ENCODE results near the gene RAMP1.
"Not testable (repeated sequence)": the region's sequence is repeated elsewhere in the genome, so short reads cannot be mapped to it uniquely, and the experiment has no call there.

RAMP1 gene

DNA sequence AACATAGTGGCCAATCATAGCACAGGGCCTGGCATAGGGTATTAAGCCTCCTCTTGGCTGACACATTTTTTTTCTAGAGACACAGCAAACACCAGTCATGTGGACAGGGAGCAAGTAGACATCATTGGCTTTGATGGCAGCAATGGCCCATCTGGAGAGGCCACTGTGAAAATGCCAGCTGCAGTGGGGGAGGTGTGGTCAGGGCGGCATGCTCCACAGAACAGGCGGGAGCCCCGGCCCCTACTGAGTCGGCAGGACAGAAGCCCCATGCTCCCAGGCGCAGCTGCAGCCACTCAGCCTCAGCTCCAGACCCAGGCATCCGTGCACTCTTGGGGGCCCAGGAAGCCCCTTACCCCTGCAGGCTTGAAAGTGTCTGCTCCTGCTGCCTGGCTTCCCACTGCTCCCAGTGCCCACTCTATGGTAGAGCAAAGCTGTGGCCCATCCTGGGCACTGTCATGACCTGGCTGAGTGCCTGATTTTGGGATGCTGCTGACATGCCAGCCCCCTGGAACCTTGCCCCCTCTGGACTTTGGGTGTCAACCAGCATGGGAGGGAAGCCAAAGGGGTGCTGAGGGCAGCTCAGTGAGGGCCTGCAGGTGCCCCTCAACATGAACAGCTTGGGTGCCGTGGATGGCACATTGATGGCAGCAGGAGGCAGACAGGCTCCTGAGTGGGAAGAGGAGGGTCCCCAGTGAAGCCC, 84.1 kb downstream of the RAMP1 start:
- Mint-ChIP-seq H3K27ac (no peak overlapping the region), H3K4me1 (peaks cover 42% of the 10 kb centered on the region), H3K4me3 (no peak overlapping the region), H3K9me3 (peaks cover 19% of the 10 kb centered on the region), H3K27me3 (no peaks in the 10 kb centered on the region), H3K36me3 (ENCODE audit: low read depth) (peaks cover 6% of the 10 kb centered on the region)
- no peak for DNase-seq
- ATAC-seq = no peak

- DNase-seq = no peak
- H3K27ac Mint-ChIP-seq = no peak overlapping the region
Measured at GRCh38 chr2:237944302-237944701, 84.9 kb downstream of the RAMP1 start.

DNA sequence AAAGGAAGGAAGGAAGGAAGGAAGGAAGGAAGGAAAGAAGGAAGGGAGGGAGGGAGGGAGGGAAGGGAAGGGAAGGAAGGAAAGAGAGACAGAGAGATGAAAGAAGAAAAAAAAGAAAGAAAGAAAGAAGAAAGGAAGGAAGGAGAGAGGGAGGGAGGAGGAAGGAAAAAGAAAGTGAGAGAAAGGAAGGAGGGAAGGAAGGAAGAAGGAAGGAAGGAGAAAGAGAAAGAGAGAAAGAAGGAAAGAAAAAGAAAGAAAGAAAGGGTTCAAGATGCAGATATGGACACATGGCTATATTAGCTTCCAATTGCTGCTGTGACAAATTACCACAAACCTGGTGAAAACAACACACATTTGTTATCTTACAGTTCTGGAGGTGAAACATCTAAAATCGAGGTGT, 87.0 kb downstream of the RAMP1 start:
- peaks cover 6% of the 10 kb centered on the region for H3K36me3 Mint-ChIP-seq (ENCODE audit: low read depth)
- H3K27ac Mint-ChIP-seq = no peak overlapping the region
- H3K4me3 Mint-ChIP-seq = no peak overlapping the region
- H3K27me3 Mint-ChIP-seq = peaks cover 1% of the 10 kb centered on the region
- peaks cover 16% of the 10 kb centered on the region for H3K9me3 Mint-ChIP-seq
- H3K4me1 Mint-ChIP-seq = peaks cover 27% of the 10 kb centered on the region
- ATAC-seq = no peak
- no peak for DNase-seq

More at GRCh38 chr2:237944302-237944701, 84.9 kb downstream of the RAMP1 start:
- Mint-ChIP-seq H3K4me1 (peaks cover 42% of the 10 kb centered on the region), H3K4me3 (no peak overlapping the region), H3K9me3 (peaks cover 19% of the 10 kb centered on the region), H3K27me3 (no peaks in the 10 kb centered on the region), H3K36me3 (ENCODE audit: low read depth) (peaks cover 6% of the 10 kb centered on the region)
- no peak for ATAC-seq

GRCh38 chr2:237951354-237951753, 91.9 kb downstream of the RAMP1 start:
- not testable (repeated sequence) for ATAC-seq; H3K36me3 Mint-ChIP-seq (ENCODE audit: low read depth); H3K4me3 Mint-ChIP-seq; H3K4me1 Mint-ChIP-seq; H3K9me3 Mint-ChIP-seq; DNase-seq; H3K27ac Mint-ChIP-seq
- H3K27me3 Mint-ChIP-seq = peaks cover 11% of the 10 kb centered on the region

DNA sequence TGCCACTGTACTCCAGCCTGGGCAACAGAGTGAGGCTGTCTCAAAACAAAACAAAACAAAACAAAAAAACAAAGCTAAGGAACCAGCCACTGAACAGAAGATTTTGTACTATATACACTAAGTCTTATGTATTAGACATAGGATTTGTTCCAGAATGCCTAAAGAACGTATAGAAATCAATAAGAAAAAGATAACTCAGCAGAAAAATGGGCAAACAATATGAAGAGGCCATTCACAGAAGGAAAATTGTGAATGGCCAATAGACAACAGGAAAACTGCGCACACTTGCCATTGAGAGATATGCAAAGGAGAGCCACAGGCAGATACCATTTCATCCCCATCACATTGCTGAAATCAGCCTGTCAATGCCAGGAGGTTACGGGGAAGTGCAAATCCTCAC, 92.5 kb downstream of the RAMP1 start:
- peaks cover 2% of the 10 kb centered on the region for H3K4me1 Mint-ChIP-seq
- H3K4me3 Mint-ChIP-seq = no peak overlapping the region
- peaks cover 2% of the 10 kb centered on the region for H3K36me3 Mint-ChIP-seq (ENCODE audit: low read depth)
- peaks cover 13% of the 10 kb centered on the region for H3K27me3 Mint-ChIP-seq
- no peak overlapping the region for H3K27ac Mint-ChIP-seq
- H3K9me3 Mint-ChIP-seq = peaks cover 4% of the 10 kb centered on the region
- ATAC-seq (no peak), DNase-seq (no peak)

GRCh38 chr2:237952851-237953250, 93.4 kb downstream of the RAMP1 start:
- ATAC-seq = no peak
- Mint-ChIP-seq H3K27ac (no peak overlapping the region), H3K4me1 (peaks cover 4% of the 10 kb centered on the region), H3K9me3 (no peaks in the 10 kb centered on the region), H3K4me3 (no peak overlapping the region), H3K27me3 (peaks cover 22% of the 10 kb centered on the region), H3K36me3 (ENCODE audit: low read depth) (no peaks in the 10 kb centered on the region)
- DNase-seq = no peak

- Mint-ChIP-seq H3K27ac (no peak overlapping the region), H3K36me3 (ENCODE audit: low read depth) (no peaks in the 10 kb centered on the region), H3K4me3 (no peak overlapping the region), H3K9me3 (no peaks in the 10 kb centered on the region), H3K4me1 (peaks cover 4% of the 10 kb centered on the region), H3K27me3 (peaks cover 22% of the 10 kb centered on the region)
- DNase-seq (peak; percentile 27), ATAC-seq (peak; percentile 76)
Measured at GRCh38 chr2:237955640-237956401, 96.4 kb downstream of the RAMP1 start.

DNA sequence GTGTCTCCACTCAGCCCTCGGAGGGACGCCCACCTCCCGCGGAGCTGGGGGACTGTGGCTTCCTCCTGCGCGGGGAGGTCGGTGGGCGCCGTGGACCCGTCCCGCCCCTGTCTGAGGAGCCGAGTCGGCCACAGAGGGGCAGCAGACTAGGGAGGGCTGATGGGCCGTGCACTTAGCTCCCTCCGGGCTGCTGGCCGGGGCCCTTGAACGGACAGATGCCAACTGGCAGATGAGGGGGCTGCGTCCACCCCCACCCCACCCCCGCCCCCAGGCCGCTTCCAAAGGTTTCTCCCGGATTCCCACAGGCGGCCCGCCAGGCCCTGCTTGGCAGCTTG, 96.9 kb downstream of the RAMP1 start:
- Mint-ChIP-seq H3K4me3 (no peak overlapping the region), H3K27ac (no peak overlapping the region), H3K36me3 (ENCODE audit: low read depth) (no peaks in the 10 kb centered on the region), H3K4me1 (peaks cover 4% of the 10 kb centered on the region), H3K9me3 (no peaks in the 10 kb centered on the region), H3K27me3 (peaks cover 21% of the 10 kb centered on the region)
- ATAC-seq = no peak
- no peak for DNase-seq

- Mint-ChIP-seq H3K27me3 (peaks cover 11% of the 10 kb centered on the region), H3K27ac (no peak overlapping the region), H3K4me1 (peaks cover 7% of the 10 kb centered on the region), H3K36me3 (ENCODE audit: low read depth) (peaks cover 2% of the 10 kb centered on the region), H3K4me3 (no peak overlapping the region), H3K9me3 (peaks cover 9% of the 10 kb centered on the region)
- ATAC-seq (no peak), DNase-seq (no peak)
Measured at GRCh38 chr2:237961637-237962036, 102.2 kb downstream of the RAMP1 start.
